ENCODE measurements around the gene DAP3.
A peak's percentile ranks its signal among the peaks of the same experiment; 100 is the strongest.
"Not testable (repeated sequence)": the region's sequence is repeated elsewhere in the genome, so short reads cannot be mapped to it uniquely, and the experiment has no call there.

Gene DAP3

DNA sequence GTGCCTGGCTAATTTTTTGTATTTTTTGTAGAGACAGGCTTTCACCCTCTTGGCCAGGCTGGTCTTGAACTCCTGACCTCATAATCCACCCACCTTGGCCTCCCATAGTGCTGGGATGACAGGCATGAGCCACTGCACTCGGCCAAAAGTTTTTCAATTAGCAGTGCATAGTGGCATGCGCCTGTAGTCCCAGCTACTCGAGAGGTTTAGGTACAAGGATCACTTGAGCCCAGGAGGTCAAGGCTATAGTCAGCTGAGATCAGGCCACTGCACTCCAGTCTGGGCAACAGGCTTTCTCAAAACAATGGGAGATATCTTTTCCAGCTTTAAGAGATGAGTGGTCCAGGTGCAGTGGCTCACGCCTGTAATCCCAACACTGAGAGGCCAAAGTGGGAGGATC, 30.8 kb downstream of the DAP3 start:
- DNase-seq, result no peak

- DNase-seq, result no peak
Measured at GRCh38 chr1:155725142-155725541, 36.3 kb downstream of the DAP3 start.

DNA sequence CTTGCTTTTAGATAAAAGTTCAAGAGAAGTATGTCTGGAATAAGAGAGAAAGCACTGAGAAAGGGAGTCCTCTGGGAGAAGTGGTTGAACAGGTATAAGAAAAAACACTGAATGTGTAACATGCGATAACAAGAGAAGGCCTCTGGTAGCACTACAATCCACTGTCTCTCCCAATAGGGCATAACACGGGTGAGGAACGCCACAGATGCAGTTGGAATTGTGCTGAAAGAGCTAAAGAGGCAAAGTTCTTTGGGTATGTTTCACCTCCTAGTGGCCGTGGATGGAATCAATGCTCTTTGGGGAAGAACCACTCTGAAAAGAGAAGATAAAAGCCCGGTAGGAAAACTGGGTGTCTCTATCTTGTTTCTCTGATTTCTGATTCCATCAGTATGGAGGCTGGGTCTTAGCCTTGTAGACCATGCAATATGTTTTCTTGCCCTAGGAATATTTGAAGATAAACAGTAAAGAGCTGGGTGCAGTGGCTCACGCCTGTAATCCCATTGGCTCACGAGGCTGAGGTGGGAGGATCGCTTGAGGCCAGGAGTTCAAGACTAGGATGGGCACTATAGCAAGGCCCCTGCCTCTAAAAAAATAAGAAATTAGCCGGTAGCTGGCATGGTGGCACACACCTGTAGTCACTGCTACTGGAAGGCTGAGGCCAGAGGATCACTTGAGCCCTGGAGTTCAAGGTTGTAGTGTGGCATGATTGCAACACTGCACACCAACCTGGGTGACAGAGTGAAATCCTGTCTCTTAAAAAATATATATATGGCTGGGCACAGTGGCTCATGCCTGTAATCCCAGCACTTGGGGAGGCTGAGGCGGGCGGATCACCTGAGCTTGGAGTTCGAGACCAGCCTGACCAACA, 40.4 kb downstream of the DAP3 start:
- peak; percentile 47 for DNase-seq

GRCh38 chr1:155740995-155741394, 52.1 kb downstream of the DAP3 start:
- DNase-seq, result no peak

DNA sequence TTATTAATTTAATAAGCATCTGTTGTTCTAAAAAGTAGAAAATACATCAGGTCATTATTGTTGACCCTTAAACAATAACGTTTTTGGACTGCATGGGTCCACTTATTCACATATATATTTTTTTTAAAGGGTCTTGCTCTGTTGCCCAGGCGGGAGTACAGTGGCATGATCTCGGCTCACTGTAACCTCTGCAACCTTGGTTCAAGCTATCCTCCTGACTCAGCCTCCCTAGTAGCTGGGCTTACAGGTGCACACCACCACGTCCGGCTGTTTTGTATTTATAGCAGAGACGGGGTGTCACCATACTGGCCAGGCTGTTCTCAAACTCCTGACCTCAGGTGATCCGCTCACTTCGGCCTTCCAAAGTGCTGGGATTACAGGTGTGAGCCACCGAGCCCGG, 53.0 kb downstream of the DAP3 start:
- no peak for DNase-seq

GRCh38 chr1:155744711-155745283, 55.9 kb downstream of the DAP3 start:
- DNase-seq, result peak; percentile 4

DNA sequence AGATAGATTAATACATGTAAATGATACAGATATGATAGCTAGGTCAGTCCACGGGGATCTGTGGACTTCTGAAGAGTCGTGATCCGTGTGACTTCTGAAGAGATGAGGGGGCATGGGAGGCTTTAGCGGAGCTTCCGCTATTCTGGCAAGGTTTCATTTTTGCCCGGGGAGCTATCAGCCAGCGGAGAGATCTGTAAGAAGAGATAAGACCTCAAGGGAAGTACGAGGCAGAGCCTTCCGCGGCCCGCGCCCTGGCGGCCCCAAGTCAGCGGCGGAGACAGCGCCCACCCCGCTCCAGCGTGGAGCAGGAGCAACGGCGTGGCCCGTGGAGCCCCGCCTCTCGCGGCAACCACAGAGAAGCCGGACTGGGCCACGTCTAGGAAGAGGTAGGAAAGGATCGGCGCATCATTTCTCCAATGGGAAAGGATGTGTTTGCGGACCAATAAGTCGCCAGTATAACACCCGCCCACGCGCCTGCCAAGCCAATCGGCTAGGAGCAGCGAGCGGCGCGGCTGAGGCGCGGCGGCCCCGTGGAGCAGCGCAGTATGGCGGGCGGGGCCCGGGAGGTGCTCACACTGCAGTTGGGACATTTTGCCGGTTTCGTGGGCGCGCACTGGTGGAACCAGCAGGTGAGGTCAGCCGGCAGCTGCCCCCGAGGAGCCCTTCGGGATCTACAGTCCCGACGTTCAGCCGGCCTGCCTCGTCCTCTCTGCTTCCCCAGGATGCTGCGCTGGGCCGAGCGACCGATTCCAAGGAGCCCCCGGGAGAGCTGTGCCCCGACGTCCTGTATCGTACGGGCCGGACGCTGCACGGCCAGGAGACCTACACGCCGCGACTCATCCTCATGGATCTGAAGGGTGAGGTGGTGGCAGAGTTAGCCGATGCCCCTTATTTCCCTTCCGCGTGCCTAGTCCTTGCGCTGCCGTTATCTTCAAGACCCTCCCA, 56.7 kb downstream of the DAP3 start:
- peak; percentile 95 for DNase-seq

DNA sequence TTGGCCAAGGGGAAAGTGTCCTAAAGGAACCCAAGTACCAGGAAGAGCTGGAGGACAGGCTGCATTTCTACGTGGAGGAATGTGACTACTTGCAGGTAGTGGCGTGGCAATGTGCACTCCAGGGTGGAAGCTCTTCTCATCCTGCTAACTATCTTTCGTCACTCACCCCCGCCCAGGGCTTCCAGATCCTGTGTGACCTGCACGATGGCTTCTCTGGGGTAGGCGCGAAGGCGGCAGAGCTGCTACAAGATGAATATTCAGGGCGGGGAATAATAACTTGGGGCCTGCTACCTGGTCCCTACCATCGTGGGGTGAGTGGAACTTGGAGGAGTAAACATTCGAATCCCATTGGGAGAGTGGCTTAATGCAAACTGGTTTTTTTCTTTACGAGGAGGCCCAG, 58.7 kb downstream of the DAP3 start:
- not testable (repeated sequence) for DNase-seq

GRCh38 chr1:155748141-155748540, 59.2 kb downstream of the DAP3 start:
- not testable (repeated sequence) for DNase-seq

DNA sequence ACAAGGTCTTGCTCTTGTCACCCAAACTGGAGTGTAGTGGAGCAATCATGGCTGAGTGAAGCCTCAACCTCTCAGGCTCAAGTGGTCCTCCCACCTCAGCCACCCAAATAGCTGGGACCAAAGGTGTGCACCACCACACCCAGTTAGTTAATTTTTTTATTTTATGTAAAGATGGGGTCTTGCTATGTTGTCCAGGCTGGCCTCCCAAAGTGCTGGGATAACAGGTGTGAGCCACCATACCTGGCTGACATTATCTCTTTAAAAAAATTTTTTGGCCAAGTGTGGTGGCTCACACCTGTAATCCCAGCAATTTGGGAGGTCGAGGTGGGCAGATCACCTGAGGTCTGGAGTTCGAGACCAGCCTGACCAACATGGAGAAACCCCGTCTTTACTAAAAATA, 70.1 kb downstream of the DAP3 start:
- not testable (repeated sequence) for DNase-seq

DNA sequence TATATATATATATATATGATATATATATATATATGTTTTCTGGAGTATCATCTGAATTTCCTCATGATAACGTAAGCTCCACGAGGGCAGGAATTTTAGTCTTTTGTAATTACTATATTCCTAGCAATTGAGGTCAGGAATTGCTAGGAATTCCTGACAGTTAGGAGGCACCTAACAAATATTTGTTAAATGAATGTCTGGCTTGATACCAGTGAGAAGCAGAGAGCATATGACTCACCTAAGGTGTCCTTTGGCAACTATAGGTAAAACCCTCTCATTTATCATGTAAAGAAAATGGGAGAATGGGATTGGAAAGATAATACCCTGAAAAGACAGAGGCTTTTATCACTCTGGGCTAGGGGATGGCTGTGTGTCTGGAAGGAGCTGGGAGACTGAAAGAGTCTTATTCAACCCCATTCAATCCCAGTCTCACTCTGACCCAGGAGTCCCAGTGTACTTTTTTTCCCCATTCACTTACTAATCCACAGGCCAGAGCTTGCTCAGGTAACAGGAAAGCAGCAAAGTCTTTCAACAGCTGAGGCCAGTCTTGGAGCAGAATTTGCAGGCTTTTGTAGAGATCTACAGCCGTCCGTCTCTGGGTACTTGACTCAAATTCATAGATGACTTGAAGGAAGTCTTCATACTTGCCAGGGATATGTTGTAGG, 71.2 kb downstream of the DAP3 start:
- DNase-seq, result no peak

- DNase-seq, result no peak
Measured at GRCh38 chr1:155760751-155761475, 72.0 kb downstream of the DAP3 start.

DNA sequence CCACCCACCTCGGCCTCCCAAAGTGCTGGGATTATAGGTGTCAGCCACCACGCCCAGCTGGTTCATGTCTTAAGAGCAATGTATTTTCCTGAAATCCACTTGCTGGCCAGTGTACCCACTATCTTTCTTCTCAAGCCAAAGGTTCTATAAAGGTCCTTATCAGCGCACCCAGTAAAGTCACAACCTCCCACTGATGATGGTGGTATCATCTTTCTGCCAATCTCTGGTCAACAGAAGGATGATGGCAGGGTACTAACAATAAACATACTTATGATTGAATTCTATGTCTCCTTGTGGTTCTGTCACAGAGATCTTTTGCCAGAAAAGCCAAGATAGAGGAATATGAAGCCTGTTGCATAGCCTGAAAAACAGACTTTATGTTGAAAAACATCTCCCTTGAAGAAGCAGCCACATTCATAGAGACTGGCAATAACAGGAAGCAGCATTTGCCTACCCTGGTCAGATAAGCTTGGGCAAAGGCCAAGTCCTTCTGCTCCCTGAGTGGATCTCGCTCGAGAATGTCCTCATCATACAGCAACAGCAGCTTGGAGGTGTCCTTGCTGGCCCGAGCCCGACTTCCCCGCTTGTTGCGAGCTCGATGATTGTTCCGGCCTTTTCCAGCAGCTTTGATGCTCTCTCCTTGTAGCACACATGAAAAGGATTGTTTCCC, 73.0 kb downstream of the DAP3 start:
- no peak for DNase-seq

DNA sequence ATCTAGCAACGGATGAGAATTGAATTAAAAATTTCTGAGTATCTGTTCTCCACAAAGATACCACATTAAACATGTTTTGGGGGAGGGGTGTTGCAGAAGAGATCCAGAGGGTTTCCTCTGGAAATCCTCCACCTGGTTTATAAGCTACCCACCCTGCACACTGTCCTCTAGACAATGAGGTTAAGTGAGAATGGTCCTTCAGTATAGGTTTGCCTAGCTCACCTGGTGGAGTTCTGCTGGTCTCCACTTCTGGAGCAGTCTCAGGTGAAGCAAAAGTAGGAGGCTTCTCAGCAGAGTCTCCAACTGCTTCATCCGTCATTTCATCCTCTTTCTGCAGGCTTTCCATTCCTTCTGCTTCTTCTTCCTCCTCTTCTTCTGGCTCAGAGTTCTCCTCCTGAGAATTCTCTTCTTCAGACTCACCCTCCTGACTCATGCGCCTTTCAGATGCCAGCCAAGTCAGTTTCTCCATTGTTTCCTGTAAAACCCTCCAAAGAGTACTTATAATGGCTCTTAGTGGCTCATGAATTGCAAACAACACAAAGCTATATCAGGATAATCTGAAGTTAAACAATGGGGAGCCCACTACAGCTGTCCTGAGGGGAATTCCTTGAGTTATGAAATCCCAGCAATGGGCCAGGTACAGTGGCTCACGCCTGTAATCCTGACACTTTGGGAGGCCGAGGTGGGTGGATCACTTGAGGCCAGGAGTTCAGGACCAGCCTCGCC, 74.4 kb downstream of the DAP3 start:
- not testable (repeated sequence) for DNase-seq

DNA sequence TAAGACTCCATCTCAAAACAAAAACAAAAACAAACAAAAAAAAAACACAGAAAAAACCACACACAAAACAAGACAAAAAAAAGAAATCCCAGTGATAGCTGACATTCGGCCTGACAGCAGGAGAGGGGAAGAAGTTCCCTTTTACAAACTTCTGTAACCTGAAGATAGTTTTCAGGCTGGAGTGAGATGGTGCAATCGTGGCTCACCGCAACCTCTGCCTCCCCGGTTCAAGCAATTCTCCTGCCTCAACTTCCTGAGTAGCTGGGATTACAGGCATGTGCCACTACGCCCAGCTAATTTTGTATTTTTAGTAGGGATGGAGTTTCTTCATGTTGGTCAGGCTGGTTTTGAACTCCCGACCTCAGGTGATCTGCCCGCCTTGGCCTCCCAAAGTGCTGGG, 75.1 kb downstream of the DAP3 start:
- not testable (repeated sequence) for DNase-seq

- not testable (repeated sequence) for DNase-seq
Measured at GRCh38 chr1:155767399-155767989, 78.6 kb downstream of the DAP3 start.

DNA sequence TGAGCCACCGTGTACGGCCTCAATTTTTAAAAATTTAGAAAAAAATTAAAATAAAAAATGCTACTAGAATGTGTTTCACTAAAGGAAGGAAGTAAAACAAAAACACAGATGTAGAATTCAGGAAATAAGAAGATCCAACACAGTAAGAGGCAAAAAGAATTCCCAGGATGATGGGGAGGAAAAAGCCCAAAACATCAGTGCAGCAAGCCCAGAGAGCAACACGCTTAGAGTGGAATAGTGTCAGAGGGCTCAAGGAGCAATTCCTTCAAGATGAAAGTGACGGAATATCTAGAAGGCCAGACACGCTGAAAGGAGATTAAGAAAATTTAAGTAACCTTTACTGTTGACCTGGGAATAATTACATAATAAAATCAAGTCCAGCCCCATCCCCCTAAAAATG, 80.4 kb downstream of the DAP3 start:
- DNase-seq, result no peak

DNA sequence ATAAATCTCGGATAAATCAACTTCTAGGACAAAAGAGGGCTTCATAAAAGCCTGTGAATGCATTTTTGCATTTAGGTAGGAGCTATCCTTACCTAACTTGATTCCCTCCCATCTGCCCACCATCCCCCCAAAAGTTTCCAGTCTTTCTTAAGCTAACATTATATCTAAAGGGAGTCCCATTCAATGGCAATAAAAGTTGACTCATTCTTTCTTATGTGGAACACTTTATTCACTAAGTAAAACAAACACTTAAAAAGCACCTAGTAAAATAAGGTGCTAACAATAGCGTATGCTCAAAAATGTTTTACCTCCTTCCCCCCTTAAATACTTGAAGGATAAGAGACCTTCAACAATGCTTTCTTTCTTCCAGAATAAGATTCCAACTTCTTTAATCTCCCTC, 84.3 kb downstream of the DAP3 start:
- DNase-seq, result no peak

DNA sequence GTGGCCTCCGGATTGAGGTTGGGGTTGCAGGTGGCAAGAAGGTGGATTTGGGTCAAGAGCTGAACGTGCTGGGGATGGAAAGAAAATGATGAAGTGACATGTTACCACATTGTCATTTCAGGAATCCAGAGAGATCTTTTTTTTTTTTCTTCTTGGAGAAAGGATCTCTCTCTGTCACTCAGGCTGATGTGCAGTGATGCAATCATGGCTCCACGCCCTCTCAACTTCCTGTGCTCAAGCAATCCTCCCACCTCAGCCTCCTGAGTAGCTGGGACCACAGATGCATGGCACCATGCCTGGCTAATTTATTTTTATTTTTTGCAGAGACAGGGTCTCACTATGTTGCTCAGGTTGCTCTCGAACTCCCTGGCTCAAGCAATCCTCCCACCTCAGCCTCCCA, 87.5 kb downstream of the DAP3 start:
- DNase-seq, result no peak

DNA sequence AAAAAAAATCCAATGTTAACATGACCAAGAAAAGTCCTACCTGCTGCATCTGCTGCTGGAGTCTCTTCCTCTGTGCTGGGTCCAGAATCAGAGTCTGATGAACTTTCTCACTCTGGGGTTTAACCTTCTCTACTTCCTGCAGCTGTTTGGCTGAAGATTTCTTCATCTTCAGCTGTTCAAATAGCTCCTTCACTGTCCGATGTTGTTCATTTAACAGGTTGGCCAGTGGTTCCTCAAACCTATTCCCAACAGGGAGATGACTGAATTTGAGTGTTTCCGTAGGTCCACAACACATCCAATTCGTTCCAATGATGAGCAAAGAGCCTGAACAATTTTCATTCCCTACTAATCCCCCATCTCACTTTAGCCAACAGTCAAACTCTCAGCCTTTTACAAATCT, 88.7 kb downstream of the DAP3 start:
- no peak for DNase-seq
